NCI-H146 (cell line): ENCODE data around the gene ATE1.
"Not testable (repeated sequence)": the region's sequence is repeated elsewhere in the genome, so short reads cannot be mapped to it uniquely, and the experiment has no call there.

ENCODE experiments used
- DNase-seq: peaks from one replicate; lab custom pipeline; 2025; lab: John Stamatoyannopoulos, UW

Gene ATE1

DNA sequence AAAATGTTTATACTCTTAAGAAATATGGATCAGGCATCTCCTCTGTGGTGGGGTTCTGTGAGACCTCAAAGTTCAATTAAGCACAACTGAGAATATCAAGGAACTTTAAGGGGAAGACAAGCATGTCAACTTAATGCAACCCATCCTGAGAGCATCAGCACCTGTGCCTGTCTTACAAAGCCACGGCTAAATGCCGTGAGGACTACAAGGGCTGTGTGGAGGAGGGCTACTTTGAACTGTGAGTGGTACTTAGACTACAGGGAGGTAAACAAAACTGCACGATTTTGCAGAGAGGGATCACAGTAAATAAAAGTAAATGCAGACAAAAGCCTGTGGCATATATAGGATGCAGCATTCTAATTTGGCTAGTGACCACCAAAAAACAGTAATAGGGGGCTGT is 139.1 kb downstream of the ATE1 start:
- DNase-seq, result no peak

DNA sequence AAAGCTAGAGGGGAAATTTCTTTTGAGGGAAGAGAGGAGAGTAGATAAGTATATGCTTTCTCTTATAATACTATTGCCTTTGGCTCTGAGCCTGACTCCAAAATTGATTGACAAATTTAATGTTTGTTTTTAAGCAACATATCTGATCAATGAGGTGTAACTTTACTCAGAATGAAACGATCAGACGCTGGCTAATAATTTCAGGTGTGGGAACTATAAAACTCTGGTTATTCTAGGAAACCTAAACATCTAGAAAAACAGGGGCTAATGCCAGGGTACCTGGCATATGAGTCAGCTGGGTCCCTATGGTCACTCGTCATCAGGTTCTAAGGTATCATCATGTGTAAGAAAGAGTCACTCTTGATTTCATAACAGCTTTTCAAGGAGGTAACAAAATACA is 139.7 kb downstream of the ATE1 start:
- no peak for DNase-seq

DNA sequence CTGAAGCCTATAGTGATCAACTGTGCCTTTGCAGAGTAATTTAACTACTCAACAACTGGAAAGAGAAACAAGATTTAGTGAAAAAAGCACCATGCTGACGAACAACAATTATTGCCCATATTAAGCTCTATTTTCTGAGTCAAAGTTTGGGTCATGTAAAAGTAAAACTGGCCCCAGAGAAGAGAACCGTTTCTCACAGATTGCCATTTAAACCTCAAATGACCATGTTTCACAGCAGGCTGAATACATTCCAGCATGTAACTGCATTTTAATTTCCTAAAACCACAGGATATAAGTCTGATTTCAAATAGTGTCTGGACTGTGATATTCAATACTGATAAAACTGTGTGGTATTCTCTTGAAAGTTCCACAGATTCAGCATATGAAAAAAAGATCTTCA is 140.7 kb downstream of the ATE1 start:
- DNase-seq, result no peak

DNA sequence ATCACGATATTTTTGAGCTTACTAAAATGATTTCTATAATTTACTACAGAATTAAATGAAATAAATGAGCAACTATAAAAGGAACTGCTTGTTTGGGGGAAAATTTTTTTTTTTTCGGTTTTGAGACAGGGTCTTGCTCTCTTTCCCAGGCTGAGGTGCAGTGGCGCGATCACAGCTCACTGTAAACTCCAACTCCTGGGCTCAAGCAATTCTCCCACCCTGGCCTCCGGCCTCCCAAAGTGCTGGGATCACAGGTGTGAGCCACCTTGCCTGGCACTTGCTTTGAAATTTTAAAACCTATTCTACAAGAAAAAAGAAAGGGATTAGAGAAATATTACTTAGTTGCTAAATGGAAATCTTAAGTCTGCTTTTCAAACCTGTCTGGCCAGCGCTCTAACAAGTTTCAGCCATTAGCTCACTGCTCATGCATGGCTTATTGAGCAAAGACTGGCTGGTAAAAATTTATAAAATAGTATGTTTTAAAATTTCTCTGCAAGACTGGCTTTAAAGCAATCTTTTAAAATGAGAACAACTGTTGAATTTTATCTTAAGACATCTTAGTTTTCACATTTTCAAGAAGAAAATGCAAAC is 144.0 kb downstream of the ATE1 start:
- DNase-seq, result no peak

DNA sequence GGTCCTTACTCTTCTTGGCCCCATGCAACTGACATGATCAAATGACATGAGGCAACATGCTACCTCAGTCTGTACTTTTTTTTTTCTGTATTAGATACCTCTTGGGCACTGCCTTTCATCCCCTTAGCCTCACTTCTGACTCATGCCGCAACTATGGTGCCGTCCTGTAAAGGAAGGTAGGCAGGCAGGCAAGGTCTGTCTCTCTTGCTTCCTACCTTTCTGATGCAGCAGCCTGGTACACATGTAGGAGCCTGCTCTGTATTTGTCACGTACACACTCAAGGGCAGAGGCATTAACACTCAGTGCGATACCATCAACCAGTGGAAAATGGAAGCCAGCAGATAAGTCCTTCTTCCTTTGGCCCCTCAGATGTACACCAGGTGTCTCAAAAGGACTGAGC is 146.7 kb downstream of the ATE1 start:
- no peak for DNase-seq

DNA sequence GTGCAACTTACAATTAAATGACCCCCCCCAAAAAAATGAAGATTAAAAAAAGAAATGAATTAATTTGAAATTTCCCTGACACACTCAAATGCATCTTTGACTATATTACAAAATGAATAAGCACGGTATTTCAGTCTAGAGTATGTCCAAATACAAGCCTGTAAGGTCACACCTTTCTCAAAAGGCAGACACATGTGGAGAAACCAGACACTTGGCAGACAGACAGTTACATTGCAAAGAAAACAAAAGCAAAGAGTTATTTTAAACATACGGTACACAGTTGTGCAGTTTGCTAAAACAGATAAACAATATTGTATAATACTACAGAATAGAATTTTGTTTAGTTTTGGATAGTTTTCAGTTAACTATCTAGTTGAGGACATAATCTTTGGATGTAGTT is 153.0 kb downstream of the ATE1 start:
- no peak for DNase-seq

DNA sequence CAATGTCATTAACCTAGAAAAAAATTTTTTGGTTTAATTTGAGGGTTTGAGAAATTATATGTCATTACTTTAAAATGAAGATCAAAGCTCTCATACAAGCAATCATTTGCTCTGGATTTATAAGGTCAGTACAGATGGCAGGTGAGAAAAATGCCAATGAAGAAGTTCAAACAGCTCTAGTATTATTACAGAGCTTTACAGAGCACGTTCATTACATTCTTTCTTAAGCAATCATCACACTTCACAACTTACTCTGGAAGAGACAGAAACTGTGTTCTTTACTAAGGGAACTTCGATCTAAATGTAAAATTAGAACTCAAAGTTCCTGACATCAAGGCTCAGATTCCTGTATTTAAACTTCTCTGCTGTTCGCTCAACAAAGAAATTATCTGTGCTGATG is 153.4 kb downstream of the ATE1 start:
- DNase-seq, result no peak

DNA sequence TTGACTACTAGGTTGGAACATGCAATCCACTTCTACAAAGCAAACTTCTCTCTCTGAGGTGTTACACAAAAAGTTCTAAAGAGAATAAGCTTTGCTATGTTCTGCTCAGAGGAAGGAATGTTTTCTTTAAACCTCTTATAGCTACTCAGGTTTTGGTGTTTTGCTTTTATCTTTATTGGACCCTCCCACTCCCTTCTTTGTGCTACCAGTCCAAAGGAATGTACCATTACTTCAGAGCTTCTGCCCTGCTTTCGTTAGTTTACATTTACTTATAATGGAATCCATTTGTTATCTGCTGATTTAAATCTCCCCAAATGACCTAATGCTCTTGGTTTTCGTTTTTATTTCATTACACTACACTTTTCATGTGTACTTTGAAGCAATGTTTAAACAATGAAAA is 154.9 kb downstream of the ATE1 start:
- DNase-seq, result no peak

DNA sequence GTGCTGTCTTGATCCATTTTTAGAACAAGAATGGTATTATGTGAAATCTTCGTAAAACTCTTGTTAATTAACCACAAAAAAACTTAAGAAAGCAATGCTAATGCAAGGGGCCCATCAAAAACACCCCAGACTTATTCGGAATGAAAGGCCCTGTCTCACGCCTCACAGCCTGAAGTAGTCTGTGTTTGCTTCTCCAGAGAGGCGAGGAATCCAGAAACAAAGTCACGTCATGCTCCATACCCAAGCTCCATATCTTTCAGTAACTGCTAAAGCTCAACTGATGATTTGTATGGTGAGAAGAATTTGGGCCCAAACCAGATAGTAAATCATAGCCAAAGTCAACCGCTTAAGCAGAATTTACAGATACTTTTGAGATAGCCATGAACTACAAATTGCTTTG is 155.4 kb downstream of the ATE1 start:
- DNase-seq, result no peak

DNA sequence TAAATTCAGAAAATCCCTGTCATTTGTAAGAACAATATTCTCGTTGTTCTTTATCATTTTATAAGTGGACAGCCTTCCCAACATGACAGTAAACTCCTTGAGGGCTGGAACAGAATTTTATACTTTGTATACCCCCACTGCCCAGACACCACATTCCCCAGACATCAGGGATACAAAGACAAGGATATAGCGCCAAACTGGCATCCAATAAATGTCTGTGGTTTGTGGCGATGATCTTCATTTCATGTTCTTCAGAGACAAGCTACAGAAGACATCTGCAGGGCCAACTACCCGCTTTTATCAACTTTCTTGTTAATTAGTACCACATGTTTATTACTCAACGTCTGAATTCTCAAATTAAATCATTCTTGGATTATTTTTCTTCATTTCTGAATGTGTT is 155.9 kb downstream of the ATE1 start:
- no peak for DNase-seq

DNA sequence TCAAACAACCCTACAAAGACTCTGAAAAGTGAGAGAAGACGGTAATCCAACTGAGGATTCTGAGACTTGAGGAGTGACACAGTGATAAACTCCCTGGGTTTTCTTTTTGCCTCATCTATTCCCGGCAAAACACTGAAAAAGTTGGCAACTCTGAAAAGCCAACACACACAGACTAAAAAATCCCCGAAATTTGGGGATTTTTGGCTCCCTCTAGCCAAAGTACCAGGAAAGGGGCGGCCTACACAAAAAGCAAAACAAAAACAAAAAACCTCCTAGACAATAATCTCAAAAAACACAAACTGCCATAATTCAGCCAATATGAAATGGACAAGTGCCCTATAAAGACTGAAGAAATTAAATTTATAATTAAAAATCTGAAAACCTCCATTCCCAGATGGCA is 161.4 kb downstream of the ATE1 start:
- DNase-seq, result no peak

DNA sequence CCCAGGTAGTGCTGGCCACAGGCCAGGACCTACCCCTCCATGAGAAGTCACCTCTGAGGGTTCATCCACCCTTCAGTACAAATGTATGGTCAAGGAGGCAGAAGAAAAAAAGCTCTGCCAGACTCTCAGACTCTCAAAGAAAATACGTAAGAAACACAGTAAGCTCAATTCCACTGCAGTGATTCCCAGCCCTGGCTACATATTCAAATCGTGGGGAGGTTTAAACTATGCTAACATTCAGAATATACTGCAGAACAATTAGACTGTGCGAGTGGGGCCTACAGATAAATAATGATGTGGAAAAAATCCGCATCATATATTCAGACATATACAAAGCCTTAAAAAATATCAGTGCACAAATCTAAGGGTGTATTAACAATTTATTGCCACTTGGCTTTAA is 162.6 kb downstream of the ATE1 start:
- no peak for DNase-seq

DNA sequence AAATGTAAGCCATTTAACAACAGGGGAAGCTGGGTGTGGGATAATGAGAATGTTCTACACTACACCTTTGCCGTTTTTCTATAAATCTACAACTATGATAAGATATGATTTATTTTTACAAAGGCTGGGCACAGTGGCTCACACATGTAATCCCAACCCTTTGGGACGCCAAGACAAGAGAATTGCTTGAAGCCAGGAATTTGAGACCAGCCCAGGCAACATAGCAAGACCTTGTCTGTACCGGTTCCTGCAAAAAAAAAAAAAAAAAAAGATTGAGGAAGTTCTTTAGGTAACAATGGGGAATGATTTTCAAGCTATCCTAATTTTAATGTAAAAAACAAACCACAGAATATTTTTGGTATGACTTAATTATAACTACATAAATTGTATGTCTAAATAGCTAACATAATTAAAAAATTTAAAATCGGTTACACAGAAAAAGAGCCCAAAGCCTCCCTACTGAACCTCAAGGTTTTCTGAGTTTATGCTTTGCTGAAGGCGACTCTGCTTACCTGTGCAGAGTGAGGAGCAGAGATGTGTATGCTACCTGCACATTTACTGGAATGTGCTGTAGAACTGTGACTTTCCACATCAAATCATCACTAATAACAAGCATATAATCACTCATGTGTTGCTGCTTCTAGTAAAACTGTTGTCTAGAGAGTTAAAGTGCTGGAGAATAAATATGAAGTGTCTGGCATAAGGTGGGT is 163.4 kb downstream of the ATE1 start:
- DNase-seq, result no peak

DNA sequence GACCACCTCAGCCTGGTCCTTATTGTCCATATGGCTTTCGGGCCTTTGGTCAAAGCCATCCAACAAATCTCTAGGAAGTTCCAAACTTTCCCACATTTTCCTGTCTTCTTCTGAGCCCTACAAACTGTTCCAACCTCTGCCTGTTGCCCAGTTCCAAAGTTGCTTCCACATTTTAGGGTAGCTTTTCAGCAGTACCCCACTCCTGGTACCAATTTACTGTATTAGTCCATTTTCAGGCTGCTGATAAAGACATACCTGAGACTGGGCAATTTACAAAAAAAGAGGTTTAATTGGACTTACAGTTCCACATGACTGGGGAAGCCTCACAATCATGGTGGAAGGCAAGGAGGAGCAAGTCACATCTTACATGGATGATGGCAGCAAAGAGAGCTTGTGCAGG is 170.6 kb downstream of the ATE1 start:
- DNase-seq, result not testable (repeated sequence)

DNA sequence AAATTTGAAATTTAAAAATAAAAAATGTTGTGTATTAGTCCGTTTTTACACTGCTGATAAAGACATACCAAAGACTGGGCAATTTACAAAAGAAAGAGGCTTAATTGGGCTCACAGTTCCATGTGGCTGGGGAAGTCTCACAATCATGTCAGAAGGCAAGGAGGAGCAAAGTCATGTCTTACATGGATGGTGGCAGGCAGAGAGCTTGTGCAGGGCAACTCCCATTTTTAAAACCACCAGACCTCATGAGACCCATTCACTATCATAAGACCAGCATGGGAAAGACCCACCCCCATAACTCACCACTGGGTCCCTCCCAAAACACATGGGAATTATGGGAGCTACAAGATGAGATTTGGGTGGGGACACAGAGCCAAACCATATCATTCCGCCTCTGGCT is 172.3 kb downstream of the ATE1 start:
- DNase-seq, result not testable (repeated sequence)

DNA sequence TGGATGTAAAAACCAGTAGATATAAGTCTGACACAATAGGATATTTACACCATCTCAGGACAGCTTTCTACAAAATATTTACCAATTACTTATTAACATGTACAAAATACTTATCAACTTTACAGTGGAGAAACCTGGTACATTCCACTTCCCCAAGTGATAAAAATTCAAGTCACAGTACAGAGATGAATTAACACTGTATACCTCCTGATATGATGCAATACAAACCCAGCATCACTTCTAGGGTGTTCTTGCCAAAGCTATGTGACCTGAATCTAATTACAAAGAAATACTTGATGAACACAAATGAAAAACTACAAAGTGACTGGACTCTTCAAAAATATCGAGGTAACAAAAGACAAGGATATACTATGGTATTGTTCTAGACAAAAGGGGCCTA is 173.2 kb downstream of the ATE1 start:
- no peak for DNase-seq

DNA sequence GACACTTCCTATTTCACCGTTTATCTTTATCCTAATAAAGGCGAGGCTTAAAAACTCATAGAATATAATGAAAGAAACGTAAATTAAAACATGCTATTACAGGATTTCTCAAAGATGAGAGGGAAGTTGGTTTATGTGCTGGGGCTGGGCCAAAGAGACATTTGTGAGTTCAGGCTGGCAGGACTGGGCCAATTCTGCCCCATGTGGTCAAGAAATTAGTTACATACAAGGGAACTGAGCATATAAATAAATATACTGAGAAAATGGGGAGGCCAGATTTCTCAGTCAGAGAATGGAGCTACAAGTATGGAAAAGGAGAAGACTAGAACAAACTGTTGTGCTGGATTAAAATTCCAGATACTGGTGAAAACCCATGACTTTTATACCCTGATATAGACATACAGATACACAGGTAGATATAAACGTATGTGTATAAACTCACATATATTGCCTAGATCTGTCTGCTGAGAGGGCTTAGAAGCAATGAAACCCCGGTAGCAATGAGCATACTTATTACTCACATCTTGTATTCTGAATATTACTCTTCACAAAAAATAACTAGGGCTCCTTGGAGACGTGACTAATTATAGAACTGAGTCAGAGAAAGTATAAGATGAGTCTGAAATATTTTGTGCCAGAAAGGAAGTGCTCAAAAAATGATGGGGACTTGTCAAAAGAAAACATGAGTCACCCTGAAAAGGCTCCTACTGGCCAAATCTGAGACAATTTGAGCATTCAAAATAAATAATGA is 173.9 kb downstream of the ATE1 start:
- DNase-seq, result no peak

DNA sequence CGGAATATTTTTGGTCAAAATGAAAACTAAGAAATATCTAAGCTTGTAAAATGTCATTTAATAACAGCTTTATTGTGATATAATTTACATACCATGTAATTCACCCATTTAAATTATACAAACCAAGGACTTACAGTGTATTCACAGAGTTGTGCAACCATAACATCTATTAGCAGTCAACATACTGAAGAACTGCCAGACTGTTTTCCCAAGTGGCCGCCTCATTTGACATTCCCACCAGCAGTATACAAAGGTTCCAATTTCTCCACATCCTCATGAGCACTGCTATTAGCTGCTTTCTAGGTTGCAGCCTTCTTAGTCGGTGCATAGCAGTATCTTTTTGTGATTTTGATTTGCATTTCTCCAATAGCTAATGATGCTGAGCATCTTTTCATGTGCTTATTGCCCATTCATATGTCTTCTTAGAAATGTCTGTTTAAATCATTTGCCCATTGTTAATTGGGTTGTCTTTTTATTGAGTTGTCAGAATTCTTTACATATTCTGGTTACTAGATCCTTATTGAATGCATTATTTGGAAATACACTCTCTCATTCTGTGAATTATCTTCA is 176.6 kb downstream of the ATE1 start:
- DNase-seq, result no peak

DNA sequence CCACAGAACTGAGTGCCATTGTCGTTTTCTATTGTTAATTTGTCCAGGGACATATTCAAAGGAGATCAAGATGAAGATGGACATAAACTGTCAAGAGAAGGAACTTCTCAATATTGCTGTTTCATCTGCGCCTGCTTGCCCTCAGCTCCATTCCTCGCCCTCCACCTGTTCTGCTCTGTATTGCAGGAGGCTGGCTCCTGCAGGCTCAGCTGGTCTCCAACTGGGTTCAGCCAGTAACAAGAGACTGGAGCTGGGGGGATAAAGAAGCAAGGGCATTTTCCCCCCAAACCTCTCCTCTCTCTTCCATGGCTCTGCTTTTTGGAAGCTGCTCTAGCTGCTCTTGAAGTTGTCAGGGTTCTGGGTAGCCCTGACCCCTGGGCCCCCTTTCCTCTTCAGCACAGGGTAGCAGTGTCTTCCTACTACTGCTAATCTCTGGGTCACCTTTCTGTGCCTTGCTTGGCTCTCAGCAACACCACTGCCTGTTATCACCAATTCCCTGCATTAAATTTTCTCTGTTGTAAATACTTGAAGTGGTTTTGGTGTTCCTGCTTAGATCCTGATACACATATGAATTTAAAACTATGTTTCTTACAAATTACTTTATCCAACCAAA is 180.6 kb downstream of the ATE1 start:
- DNase-seq, result no peak

DNA sequence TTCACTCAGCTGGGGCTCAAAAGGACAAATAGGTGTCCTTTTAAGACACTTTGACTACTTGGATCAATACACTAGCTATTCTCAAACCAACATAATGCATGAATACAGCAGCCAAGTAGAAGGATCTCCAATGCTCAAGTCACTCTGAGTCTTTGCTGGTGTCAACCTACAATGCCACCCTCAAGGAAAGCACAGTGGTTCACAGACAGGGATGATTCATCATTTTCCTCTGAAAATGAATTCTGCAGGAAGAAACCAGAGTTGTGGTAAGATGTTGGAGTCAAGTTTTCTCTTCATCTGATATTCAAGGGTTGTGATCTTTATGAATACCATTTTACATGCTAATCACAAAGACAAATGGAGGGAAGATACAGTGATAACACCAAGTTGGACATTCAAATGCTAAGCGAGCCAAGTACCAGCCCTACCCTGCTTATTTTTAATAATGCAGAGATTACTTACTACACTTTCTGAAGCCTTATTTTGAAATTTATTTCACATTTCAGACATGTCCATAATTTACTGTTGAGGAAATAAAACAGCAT is 186.5 kb downstream of the ATE1 start:
- no peak for DNase-seq

DNA sequence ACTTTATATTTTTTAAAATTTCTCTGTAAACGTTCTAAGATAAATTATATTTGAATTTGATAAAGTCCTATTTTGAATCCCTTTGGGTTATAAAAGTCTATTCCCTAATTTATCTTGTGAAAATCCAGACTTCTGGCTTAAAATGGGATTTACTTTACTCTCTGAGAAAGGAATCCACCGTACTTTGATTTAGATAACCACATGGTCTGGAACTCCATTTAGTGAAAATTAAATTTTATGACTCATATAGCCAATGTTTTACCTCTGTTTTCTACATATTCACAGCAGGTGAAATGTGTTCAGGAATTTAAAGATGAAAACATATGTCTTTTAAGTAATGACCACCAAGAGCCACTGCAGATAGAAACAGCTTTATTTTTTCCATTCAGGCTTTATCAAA is 187.8 kb downstream of the ATE1 start:
- no peak for DNase-seq

DNA sequence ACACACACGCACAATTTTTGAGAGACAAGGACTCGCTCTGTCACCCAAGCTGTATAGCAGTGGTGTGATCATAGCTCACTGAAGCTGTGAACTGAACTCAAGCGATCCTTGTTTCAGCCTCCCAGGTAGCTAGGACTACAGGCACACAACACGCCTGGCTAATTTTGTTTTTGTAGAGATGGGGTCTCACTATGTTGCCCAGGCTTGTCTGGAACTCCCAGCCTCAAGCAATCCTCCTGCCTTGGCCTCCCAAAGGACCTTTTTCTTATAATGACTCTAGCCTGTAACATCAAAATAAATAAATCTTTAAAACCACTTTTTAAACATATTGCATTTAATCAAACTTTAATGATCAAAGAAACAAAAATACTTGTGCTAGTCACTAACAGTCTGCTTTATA is 188.7 kb downstream of the ATE1 start:
- DNase-seq, result no peak
